Stromal cell of bone marrow (primary cell): ENCODE results near the gene ZNF81.
"Not testable (repeated sequence)": the region's sequence is repeated elsewhere in the genome, so short reads cannot be mapped to it uniquely, and the experiment has no call there.

ENCODE experiments used
- DNase-seq: peaks from one replicate; pipeline ENCODE4 v3.0.0-alpha.2; 2012; ENCODE audit warnings: low read depth

The ZNF81 gene

GRCh38 chrX:47844117-47844516, 7.4 kb downstream of the ZNF81 start:
- no peak for DNase-seq

GRCh38 chrX:47846040-47846439, 9.3 kb downstream of the ZNF81 start:
- DNase-seq, result no peak

- no peak for DNase-seq
Observed at GRCh38 chrX:47849778-47850177, 13.1 kb downstream of the ZNF81 start.

GRCh38 chrX:47850389-47850788, 13.7 kb downstream of the ZNF81 start:
- not testable (repeated sequence) for DNase-seq

GRCh38 chrX:47850901-47851300, 14.2 kb downstream of the ZNF81 start:
- no peak for DNase-seq

- DNase-seq, result no peak
Observed at GRCh38 chrX:47854474-47854873, 17.8 kb downstream of the ZNF81 start.

- DNase-seq, result no peak
Observed at GRCh38 chrX:47859686-47860085, 23.0 kb downstream of the ZNF81 start.

GRCh38 chrX:47862680-47863079, 26.0 kb downstream of the ZNF81 start:
- DNase-seq, result no peak

- no peak for DNase-seq
Observed at GRCh38 chrX:47863187-47863586, 26.5 kb downstream of the ZNF81 start.

- no peak for DNase-seq
Observed at GRCh38 chrX:47864300-47864699, 27.6 kb downstream of the ZNF81 start.

- DNase-seq, result no peak
Observed at GRCh38 chrX:47864785-47865184, 28.1 kb downstream of the ZNF81 start.

- no peak for DNase-seq
Observed at GRCh38 chrX:47873123-47873522, 36.4 kb downstream of the ZNF81 start.

GRCh38 chrX:47877327-47877726, 40.6 kb downstream of the ZNF81 start:
- no peak for DNase-seq

- DNase-seq, result no peak
Observed at GRCh38 chrX:47878198-47878597, 41.5 kb downstream of the ZNF81 start.

GRCh38 chrX:47879463-47879862, 42.8 kb downstream of the ZNF81 start:
- DNase-seq, result no peak

GRCh38 chrX:47880927-47881326, 44.2 kb downstream of the ZNF81 start:
- no peak for DNase-seq

- DNase-seq, result no peak
Observed at GRCh38 chrX:47885501-47885900, 48.8 kb downstream of the ZNF81 start.

GRCh38 chrX:47898024-47898423, 61.3 kb downstream of the ZNF81 start:
- no peak for DNase-seq

- DNase-seq, result no peak
Observed at GRCh38 chrX:47900833-47901232, 64.1 kb downstream of the ZNF81 start.

- no peak for DNase-seq
Observed at GRCh38 chrX:47902161-47902560, 65.5 kb downstream of the ZNF81 start.

GRCh38 chrX:47915886-47916493, 79.3 kb downstream of the ZNF81 start:
- DNase-seq, result no peak

GRCh38 chrX:47918274-47918673, 81.6 kb downstream of the ZNF81 start:
- DNase-seq, result no peak

GRCh38 chrX:47927212-47927611, 90.5 kb downstream of the ZNF81 start:
- DNase-seq, result no peak

- DNase-seq, result not testable (repeated sequence)
Observed at GRCh38 chrX:47931970-47932369, 95.3 kb downstream of the ZNF81 start.

- DNase-seq, result no peak
Observed at GRCh38 chrX:47933946-47934345, 97.2 kb downstream of the ZNF81 start.
